Iris pigment epithelial cell (primary cell): Measurements from ENCODE around the gene ZNF275.
"Not testable (repeated sequence)": the region's sequence is repeated elsewhere in the genome, so short reads cannot be mapped to it uniquely, and the experiment has no call there.

ENCODE experiments used
- DNase-seq: peaks from one replicate; pipeline ENCODE4 v3.0.0-alpha.2; 2011; ENCODE audit warnings: low read depth

The ZNF275 gene

GRCh38 chrX:153387987-153388721 lies 54.2 kb downstream of the ZNF275 start:
- no peak for DNase-seq

DNA sequence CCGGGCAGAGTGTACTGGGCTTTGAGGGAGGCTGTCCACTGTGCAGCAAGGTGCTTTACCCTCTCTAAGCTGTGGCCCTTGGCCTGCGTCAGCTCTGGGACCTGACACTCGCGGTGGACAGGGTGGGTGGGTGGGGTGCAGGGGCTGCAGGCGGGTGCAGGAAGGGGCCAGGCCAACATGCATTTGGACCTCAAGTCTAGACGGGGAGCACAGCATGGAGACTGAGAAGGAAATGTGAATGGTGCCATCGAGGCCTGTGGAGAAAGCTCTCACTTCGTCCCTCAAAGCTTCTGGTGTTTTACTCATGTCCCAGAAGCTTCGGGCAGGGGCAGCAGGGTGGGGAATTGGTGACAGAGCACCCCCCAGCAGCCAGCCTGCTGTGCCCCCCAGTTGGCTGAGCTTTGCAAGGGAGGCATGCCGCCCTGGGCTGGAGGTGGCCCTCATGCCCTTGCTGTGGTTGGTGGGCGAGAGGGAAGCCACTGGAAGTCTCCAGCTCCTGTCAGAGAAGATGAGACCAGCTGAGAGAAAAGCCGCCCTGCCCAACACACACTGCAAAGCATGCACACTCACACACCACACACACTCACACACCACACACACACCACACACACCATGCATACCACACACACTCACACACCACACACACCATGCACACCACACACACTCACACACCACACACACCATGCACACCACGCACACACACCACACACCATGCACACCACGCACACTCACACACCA lies 54.9 kb downstream of the ZNF275 start:
- no peak for DNase-seq

GRCh38 chrX:153389460-153389768 lies 55.5 kb downstream of the ZNF275 start:
- not testable (repeated sequence) for DNase-seq

- no peak for DNase-seq
Measured at GRCh38 chrX:153392642-153393321, 58.8 kb downstream of the ZNF275 start.

DNA sequence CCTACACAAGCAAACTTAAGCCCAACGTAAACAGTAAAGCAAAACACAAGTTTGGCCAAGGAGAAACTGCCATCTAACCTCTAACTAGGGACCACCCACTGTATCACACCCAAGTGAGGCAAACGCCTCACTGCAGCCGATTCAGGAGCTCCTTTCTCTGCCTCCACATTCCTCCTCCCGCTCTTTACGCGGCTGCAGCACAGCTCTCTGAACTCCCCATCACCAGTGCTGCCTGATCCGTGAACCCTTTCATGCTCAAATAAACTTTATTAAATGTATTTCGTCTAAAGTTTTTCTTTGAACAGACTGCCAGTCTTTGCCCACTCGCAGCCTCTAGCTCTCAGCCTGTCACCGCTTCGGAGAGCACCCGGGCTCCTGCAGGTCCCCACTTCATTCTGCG lies 60.7 kb downstream of the ZNF275 start:
- no peak for DNase-seq

- no peak for DNase-seq
Measured at GRCh38 chrX:153395613-153396319, 61.8 kb downstream of the ZNF275 start.

GRCh38 chrX:153396320-153397195 lies 62.6 kb downstream of the ZNF275 start:
- no peak for DNase-seq

DNA sequence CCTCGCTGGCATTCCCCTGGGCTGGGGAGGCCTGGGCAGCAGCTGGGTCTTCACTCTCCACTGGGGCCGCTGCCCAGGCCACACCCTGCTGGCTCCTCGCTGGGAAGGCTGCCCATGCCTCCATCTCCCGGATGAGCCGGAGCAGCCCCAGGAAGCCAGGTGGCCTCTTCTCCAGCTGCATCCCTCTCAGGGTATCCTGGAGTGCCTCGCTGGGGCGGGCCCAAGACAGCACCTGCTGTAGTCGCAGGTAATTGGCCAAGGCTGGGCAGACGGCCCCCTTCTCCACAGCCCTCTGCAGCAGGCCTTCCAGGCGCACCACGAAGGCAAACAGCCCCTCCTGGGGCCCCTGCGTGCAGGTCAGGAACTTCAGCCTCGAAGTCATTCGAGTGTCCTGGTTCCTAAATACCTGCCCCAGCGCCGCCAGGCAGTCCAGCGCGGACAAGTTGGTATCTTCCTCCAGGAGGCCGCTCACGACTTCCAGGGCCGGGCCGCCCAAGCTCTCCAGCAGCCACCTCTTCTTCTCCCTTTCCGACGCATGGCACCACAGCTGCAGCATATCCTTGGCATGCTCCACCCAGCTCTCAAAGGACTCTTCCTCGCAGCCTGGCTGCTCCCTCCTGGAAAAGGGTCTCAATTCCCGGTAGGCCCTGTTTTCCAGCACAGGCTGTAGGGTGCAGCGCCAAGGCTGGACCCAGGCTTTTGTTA lies 63.5 kb downstream of the ZNF275 start:
- no peak for DNase-seq

- no peak for DNase-seq
Measured at GRCh38 chrX:153398275-153398960, 64.5 kb downstream of the ZNF275 start.

DNA sequence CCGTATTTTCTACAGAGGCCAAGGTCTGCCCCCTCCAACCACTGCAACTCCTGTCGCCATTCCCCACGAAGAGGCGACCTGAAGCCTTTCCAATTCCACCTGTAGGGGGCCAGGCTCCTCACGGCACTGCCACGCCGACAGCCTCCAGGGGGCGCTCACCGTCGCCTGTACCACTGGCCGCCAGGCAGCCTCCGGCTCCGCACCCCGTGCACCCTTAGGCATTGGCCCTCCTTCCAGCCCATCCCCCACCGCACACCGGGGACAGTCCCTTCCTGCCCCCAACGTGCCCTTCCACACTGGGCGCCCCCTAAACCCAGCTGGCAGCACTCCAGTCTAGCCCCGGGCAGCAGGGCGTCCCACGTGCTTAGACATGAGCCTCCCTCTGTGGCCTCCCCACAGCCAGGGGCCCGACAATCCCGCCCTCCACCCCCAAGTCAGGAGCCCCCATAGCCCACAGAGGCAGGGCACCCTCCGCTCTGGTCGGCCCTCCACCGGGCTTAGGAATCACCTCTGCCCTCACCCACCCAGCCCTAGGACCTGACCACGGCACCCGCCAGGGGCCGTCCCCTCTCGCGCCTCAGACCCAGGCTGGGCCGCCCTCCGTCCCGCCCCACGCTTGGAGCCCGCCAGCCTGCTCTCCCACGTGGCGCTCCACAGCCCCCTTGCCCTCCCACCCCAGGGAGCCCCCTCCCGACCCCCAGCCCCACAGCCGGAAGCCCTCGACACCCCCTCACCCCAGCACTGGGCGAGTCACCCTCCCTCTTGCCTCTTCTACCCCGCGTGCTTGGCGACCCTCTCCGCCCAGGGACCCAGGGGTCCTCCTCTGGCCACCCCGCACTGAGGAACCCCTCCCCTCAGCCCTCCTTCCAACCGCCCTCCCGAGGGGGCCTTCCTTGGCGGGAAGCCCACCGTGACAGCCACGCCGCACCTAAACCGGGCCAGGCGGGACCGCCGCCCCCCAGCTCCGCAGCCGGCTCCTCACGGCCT lies 66.5 kb downstream of the ZNF275 start:
- peak; percentile 11 for DNase-seq

GRCh38 chrX:153401133-153401764 lies 67.3 kb downstream of the ZNF275 start, which contains the start of gene PNMA6E:
TSS of gene PNMA6E (minus strand) at chrX:153401350. CDS start at chrX:153398849, 2,501 bp downstream.
- DNase-seq, result no peak
